ENCODE data around the gene ROBO1.

ROBO1 gene

GRCh38 chr3:79041621-79042020, 726.2 kb downstream of the ROBO1 start:
- no peak for DNase-seq

- DNase-seq = no peak
Observed at GRCh38 chr3:79040701-79041100, 727.1 kb downstream of the ROBO1 start.

GRCh38 chr3:79040091-79040490, 727.7 kb downstream of the ROBO1 start:
- no peak for DNase-seq

DNA sequence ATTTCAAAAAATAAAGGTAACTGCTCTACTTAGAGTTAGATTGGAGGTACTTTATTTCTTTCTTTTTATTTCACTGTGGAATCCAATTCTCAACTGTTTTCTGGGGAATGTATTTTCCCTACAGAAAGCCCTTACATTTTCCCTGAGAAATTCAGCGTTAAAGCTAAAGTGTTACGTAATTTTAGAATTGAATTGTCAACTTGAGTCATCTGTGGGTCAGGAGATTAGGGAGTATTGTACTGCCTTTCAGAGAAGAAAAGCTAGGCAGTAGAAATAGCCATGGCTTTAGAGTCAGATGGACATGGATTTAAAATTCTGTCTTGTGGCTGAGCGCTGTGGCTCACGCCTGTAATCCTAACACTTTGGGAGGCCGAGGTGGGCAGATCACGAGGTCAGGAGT, 728.6 kb downstream of the ROBO1 start:
- no peak for DNase-seq

- DNase-seq = no peak
Observed at GRCh38 chr3:79038636-79039035, 729.2 kb downstream of the ROBO1 start.

GRCh38 chr3:79038057-79038456, 729.7 kb downstream of the ROBO1 start:
- DNase-seq = no peak

- DNase-seq = no peak
Observed at GRCh38 chr3:79032686-79033318, 735.0 kb downstream of the ROBO1 start.

- DNase-seq = no peak
Observed at GRCh38 chr3:79030157-79030556, 737.6 kb downstream of the ROBO1 start.

DNA sequence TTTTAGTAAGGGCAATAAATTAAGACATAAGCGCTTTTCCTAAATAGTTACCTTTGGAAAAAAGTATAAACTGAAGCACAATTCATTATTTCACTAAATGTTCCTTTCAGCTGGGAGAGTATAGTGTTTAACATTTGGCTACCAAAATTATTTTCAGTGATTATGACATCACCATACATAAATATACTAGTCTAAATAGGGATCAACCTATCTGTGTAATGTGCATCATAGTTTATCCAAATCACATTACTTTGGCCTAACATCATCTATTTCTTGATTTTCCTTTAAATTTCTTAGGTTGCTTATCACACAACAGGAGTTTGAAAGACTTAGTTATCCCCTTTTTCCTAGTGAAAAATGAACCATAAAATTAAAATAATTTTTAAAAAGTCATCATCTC, 738.9 kb downstream of the ROBO1 start:
- DNase-seq = no peak

DNA sequence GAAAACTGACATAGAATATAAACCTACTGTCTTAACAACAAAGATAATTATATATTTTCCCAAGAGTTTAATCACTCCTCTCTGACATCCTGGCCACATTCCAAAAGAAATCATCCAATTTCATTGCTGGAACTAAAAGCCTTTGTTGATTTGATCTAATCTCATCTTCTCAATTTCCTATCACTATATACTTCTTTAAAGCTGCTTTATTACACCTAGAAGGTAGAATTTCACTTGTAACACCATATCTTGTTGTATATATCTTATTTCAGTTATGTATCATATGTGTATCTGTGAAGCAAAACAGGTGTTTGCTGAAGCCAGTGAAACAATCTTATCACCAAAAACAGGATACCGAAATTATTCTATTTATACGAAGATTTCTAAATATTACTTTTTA, 740.2 kb downstream of the ROBO1 start:
- DNase-seq = no peak

DNA sequence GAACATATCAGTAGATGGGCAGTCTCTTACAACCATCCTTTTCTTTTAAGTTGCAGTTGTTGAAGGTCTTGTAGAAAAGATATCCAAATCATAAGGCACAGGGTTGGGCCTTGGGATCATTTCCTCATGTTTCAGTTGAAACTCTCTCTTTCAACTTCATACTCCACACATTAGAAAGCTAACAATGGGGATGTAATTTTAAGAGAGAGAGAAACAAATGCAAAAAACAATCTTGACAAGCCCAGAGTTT, 747.9 kb downstream of the ROBO1 start:
- no peak for DNase-seq

- DNase-seq = peak; percentile 93
Observed at GRCh38 chr3:79019137-79019923, 748.5 kb downstream of the ROBO1 start.

GRCh38 chr3:79018671-79019136, 749.1 kb downstream of the ROBO1 start:
- peak; percentile 82 for DNase-seq

DNA sequence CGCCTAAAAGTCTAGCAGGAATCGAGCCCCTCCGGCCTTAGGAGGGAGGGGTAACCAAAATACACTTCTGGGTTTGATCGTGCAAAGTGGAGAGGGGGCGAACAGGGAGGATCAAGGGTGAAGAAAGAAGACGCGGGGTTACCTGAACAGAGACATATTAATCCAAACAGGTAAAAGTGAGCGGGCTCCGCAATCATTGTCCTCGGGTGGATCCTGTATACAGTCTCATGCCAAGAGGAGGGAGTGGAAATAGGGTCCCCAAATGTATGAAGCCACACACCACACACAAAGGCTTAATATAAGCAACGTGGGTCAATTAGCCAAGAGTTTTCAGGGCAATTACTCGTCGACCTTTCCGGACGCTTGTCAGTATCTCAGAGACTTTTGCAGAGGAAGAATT, 749.5 kb downstream of the ROBO1 start:
- no peak for DNase-seq

DNA sequence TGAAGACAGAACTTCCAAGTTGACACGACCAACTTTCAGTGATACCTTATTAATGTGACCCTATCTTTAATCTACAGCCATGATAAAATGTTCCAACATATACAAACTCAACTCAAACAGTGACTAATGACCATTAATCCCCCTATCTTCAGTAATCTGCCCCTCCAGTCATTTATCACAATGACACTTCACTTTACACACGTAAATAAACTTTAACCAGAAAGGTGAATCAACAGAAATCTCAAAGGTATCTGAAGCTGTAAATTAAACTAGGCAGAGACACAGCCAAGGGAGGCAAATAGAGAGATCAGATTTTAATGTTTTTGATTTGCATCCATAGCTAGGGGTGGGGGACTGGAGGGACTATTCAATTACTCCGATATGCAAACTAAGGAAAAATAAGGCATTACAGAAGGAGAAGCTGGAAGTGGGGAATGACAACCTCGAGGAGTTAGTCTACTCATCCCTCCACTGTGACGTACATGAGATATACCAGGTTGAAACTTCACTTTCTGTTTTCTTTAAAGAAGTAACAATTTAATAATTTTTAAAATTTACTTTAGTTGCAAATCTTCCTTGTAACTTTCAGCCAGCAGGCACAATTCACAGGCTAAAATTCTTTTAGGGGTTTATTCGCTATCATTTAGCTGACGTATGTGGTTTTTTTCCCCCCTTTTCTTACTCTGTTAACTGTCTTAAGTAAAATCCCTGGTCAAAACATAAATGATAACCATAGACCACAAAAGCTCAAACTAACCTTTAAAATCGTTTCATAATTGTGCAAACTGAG, 751.0 kb downstream of the ROBO1 start:
- DNase-seq = no peak

- no peak for DNase-seq
Observed at GRCh38 chr3:79015854-79016253, 751.9 kb downstream of the ROBO1 start.

DNA sequence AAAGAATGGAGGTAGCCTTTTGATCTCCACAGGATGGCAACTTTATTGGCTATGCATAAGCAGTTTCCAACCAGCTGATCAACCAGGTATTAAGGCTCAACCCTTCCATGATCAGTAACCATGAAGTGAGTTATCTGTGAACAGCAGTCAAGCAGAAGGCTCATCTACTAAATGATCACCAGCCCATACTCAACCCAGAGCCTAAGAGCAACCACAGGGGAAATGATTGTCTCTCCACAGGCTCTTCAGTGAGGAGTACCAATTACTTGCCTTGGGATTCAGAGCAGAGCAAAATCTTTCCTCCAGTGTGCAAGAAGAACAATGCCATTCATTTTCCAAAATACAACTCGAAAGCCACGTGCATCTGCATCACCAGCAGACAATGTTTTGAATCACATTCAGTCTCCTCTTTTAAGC, 754.8 kb downstream of the ROBO1 start:
- DNase-seq = no peak

DNA sequence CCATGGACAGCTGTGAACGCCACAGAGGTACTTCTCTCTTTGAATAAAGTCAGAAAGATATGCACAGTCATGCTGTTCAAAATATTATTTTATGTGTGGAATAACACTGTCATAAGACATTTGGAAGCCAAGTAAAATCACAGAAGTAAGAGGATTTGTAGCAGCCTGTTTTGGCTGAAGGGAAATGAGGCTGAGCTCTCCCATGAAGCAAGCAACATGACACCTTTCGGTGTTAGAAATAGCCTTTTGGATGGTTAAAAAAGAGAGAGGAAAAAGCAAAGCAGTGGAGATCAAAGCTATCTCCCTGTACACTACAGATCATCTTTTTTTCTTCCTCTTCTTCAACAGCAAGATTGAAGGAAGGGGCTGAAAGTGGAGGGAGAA, 755.3 kb downstream of the ROBO1 start:
- no peak for DNase-seq

DNA sequence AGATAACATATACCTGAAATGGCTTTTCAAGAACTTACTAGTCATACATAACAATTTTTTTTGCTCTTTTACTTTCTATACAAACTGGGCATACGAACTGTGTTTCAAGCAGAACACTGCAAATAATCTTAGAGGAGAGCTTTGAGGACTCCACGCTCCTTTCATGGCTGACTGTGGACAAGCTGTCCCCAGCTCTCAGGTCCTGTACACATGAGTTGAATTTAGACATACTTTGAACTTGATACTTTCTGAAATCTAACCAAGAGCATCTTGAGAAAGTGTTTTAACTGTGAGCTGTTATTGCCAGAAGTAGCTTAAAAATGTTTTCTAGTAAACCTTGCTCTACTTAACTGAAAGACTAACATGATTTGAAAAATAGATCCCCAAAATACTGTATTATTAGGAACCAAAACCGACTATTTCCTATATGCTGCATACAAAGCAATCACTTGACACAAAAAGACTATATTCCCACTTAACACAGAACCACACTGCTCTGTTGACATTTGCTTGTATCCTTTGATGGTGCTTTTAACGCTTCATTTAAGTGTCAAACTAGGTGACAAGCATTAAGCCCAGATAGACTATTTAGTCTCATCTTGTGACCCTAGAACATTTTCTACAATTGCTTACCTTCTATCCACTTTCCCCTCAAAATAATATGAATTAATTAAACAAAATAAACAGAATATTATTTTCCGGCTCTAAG, 755.8 kb downstream of the ROBO1 start:
- no peak for DNase-seq

DNA sequence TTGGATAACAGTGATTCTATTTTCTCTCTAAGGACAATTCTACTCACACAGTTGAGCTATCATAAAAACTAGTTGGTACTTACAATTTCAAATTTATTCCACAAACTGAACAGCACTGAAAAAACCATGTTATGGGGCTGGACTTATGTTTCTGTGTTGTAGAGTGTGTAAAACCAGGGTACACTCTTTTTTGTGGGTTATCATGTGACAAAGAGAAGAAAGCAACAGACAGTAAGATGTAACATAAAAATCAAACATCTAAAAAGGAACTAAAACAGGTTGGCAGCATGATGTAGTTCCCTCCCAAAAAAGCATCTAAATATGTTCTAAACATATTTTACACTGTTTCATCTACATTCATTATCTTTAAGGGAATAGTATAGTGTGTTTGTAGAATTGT, 757.9 kb downstream of the ROBO1 start:
- DNase-seq = no peak

DNA sequence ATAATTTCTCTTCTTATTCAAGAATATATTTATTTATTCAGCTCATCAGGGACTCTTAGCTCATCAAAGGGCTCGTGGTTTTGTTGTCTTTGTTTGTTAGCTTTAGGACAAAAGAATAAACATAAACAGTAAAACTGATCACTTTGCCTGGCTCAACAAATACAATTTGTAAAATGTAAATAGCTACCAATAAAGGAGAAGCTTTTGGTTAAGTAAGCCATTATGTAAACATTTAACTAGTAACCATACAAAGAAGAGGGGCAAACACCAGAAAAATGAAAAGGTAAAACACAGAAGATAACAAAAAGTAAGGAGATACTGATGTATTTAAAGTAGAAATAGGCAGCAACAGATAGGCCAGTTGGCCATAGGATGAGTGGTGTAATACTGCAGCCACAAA, 761.7 kb downstream of the ROBO1 start:
- no peak for DNase-seq

DNA sequence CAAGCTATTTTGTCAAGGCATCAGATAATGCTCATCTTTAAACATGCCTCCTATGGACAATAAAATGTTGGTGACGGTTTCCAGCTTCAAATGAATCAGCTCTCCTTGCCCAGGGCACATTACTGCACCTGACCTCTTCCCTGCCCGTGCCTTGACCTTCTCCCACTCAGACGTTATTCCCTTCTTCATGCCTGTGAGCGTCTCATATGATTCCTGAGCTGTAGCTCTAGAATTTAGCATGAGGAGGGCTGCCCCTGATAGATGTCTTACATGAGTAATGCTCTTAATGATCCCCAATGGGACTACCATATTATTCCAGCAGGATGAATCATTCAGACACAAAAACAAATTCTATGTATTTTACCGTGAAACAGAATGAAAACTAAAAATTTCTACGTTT, 762.7 kb downstream of the ROBO1 start:
- no peak for DNase-seq

GRCh38 chr3:79003994-79004393, 763.8 kb downstream of the ROBO1 start:
- no peak for DNase-seq

Measured in right hindlimb (tissue), 1 donor.